Measurements from ENCODE around the gene TSPAN3.

TSPAN3 gene

GRCh38 chr15:77087213-77087612, 16.3 kb upstream of the TSPAN3 start:
- H3K9me3 ChIP-seq (ENCODE audit: control insufficient read depth in 1 of 2, low read length in 2 of 2), result no peaks in the 10 kb centered on the region
- H3K27me3 ChIP-seq (ENCODE audit: control insufficient read depth in 1 of 2, insufficient read depth in 2 of 2, low read length in 2 of 2), result no peaks in the 10 kb centered on the region
- no peak overlapping the region for H3K4me3 ChIP-seq (ENCODE audit: low read depth in 1 of 2, low read length in 2 of 2)
- no peak overlapping the region for H3K9ac ChIP-seq (ENCODE audit: low read depth in 1 of 2, low read length in 2 of 2)
- H3K4me1 ChIP-seq (ENCODE audit: control insufficient read depth in 1 of 2, insufficient read depth in 2 of 2, low read length in 2 of 2), result no peaks in the 10 kb centered on the region
- H3K36me3 ChIP-seq (ENCODE audit: control insufficient read depth in 1 of 2, insufficient read depth in 2 of 2, low read length in 2 of 2), result no peaks in the 10 kb centered on the region
- H3K27ac ChIP-seq (ENCODE audit: low read depth, low read length), result no peak overlapping the region

GRCh38 chr15:77085297-77085696, 14.4 kb upstream of the TSPAN3 start:
- no peak overlapping the region for H3K27ac ChIP-seq (ENCODE audit: low read depth, low read length)

DNA sequence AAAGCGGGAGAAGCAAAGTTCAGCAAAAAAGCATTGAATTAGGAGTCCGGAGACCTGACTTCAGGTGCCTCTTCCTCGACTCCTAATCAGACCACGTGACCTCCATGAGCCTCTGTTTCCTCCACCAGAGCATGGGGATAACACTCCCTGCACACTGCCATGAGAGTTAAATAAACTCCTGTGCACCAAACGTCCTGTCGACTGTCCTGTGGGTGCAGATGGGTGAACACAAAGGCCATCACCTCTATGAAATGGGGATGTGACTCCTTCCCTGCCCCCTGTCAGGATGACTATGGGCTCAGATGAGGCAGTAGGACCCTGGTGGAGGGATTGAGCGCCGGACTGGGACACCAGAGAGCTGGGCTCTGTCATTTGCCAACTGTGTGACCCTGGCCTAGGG, 13.5 kb upstream of the TSPAN3 start:
- Histone ChIP-seq H3K9ac (ENCODE audit: low read depth in 1 of 2, low read length in 2 of 2) (no peak overlapping the region), H3K27ac (ENCODE audit: low read depth, low read length) (no peak overlapping the region), H3K4me1 (ENCODE audit: control insufficient read depth in 1 of 2, insufficient read depth in 2 of 2, low read length in 2 of 2) (no peaks in the 10 kb centered on the region), H3K36me3 (ENCODE audit: control insufficient read depth in 1 of 2, insufficient read depth in 2 of 2, low read length in 2 of 2) (no peaks in the 10 kb centered on the region), H3K27me3 (ENCODE audit: control insufficient read depth in 1 of 2, insufficient read depth in 2 of 2, low read length in 2 of 2) (no peaks in the 10 kb centered on the region), H3K4me3 (ENCODE audit: low read depth in 1 of 2, low read length in 2 of 2) (peak overlapping the region in 1 of 2 donors; percentile 59), H3K9me3 (ENCODE audit: control insufficient read depth in 1 of 2, low read length in 2 of 2) (no peaks in the 10 kb centered on the region)

More at GRCh38 chr15:77085297-77085696, 14.4 kb upstream of the TSPAN3 start:
- H3K9me3 ChIP-seq (ENCODE audit: control insufficient read depth in 1 of 2, low read length in 2 of 2), result no peaks in the 10 kb centered on the region
- H3K9ac ChIP-seq (ENCODE audit: low read depth in 1 of 2, low read length in 2 of 2), result no peak overlapping the region
- H3K4me1 ChIP-seq (ENCODE audit: control insufficient read depth in 1 of 2, insufficient read depth in 2 of 2, low read length in 2 of 2), result no peaks in the 10 kb centered on the region
- H3K27me3 ChIP-seq (ENCODE audit: control insufficient read depth in 1 of 2, insufficient read depth in 2 of 2, low read length in 2 of 2), result no peaks in the 10 kb centered on the region
- H3K36me3 ChIP-seq (ENCODE audit: control insufficient read depth in 1 of 2, insufficient read depth in 2 of 2, low read length in 2 of 2), result no peaks in the 10 kb centered on the region
- H3K4me3 ChIP-seq (ENCODE audit: low read depth in 1 of 2, low read length in 2 of 2), result no peak overlapping the region

DNA sequence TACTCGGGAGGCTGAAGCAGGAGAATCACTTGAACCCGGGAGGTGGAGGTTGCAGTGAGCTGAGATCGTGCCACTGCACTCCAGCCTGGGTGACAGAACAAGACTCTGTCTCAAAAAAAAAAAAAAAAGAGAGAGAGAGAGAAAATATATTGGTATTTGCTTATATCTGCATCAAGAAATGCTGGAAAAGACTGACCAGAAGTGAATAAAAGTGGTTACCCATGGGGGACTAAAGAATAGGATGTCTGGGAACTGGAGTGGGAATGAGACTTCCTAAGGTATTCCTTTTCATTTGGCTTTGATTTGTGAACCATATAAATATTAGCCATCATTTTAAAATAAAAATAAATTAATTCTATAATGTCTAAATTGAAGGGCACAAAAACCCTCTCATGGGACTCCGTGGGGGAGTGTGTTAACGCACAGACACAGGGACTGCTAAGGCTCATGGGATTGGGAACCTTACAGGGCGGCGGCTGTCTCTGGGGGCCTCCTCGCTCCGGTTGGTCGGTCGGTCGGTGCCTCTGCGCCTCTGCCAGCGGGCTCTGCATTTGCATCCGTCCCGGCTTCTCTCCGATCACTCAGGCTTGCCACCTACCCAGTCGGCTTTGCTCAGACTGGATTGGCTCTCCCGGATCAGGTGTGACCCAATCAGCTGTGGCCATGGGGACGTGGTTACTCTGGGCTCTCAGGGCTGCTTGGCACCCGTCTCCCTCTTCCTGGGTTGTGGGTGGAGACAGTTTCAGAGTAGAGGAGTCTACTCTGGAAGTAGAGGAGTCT, 12.7 kb upstream of the TSPAN3 start:
- Histone ChIP-seq H3K4me3 (ENCODE audit: low read depth in 1 of 2, low read length in 2 of 2) (peak overlapping the region; percentile 59 to 61), H3K36me3 (ENCODE audit: control insufficient read depth in 1 of 2, insufficient read depth in 2 of 2, low read length in 2 of 2) (no peaks in the 10 kb centered on the region), H3K27ac (ENCODE audit: low read depth, low read length) (no peak overlapping the region), H3K9ac (ENCODE audit: low read depth in 1 of 2, low read length in 2 of 2) (peak overlapping the region in 1 of 2 donors; percentile 32), H3K4me1 (ENCODE audit: control insufficient read depth in 1 of 2, insufficient read depth in 2 of 2, low read length in 2 of 2) (no peaks in the 10 kb centered on the region), H3K27me3 (ENCODE audit: control insufficient read depth in 1 of 2, insufficient read depth in 2 of 2, low read length in 2 of 2) (no peaks in the 10 kb centered on the region), H3K9me3 (ENCODE audit: control insufficient read depth in 1 of 2, low read length in 2 of 2) (no peaks in the 10 kb centered on the region)

GRCh38 chr15:77081971-77082370, 11.1 kb upstream of the TSPAN3 start:
- H3K9me3 ChIP-seq (ENCODE audit: control insufficient read depth in 1 of 2, low read length in 2 of 2), result no peaks in the 10 kb centered on the region
- no peaks in the 10 kb centered on the region for H3K4me1 ChIP-seq (ENCODE audit: control insufficient read depth in 1 of 2, insufficient read depth in 2 of 2, low read length in 2 of 2)
- H3K27ac ChIP-seq (ENCODE audit: low read depth, low read length), result no peak overlapping the region
- no peaks in the 10 kb centered on the region for H3K36me3 ChIP-seq (ENCODE audit: control insufficient read depth in 1 of 2, insufficient read depth in 2 of 2, low read length in 2 of 2)
- no peaks in the 10 kb centered on the region for H3K27me3 ChIP-seq (ENCODE audit: control insufficient read depth in 1 of 2, insufficient read depth in 2 of 2, low read length in 2 of 2)
- no peak overlapping the region for H3K4me3 ChIP-seq (ENCODE audit: low read depth in 1 of 2, low read length in 2 of 2)
- H3K9ac ChIP-seq (ENCODE audit: low read depth in 1 of 2, low read length in 2 of 2), result no peak overlapping the region

GRCh38 chr15:77076323-77076915, 5.5 kb upstream of the TSPAN3 start:
- no peak overlapping the region for H3K4me3 ChIP-seq (ENCODE audit: low read depth in 1 of 2, low read length in 2 of 2)
- H3K36me3 ChIP-seq (ENCODE audit: control insufficient read depth in 1 of 2, insufficient read depth in 2 of 2, low read length in 2 of 2), result no peaks in the 10 kb centered on the region
- H3K9ac ChIP-seq (ENCODE audit: low read depth in 1 of 2, low read length in 2 of 2), result no peak overlapping the region
- H3K9me3 ChIP-seq (ENCODE audit: control insufficient read depth in 1 of 2, low read length in 2 of 2), result no peaks in the 10 kb centered on the region
- peaks cover 0 to 2% of the 10 kb centered on the region in 2 donors for H3K4me1 ChIP-seq (ENCODE audit: control insufficient read depth in 1 of 2, insufficient read depth in 2 of 2, low read length in 2 of 2)
- H3K27me3 ChIP-seq (ENCODE audit: control insufficient read depth in 1 of 2, insufficient read depth in 2 of 2, low read length in 2 of 2), result no peaks in the 10 kb centered on the region
- no peak overlapping the region for H3K27ac ChIP-seq (ENCODE audit: low read depth, low read length)

- Histone ChIP-seq H3K27me3 (ENCODE audit: control insufficient read depth in 1 of 2, insufficient read depth in 2 of 2, low read length in 2 of 2) (no peaks in the 10 kb centered on the region), H3K36me3 (ENCODE audit: control insufficient read depth in 1 of 2, insufficient read depth in 2 of 2, low read length in 2 of 2) (no peaks in the 10 kb centered on the region), H3K4me3 (ENCODE audit: low read depth in 1 of 2, low read length in 2 of 2) (no peak overlapping the region), H3K27ac (ENCODE audit: low read depth, low read length) (no peak overlapping the region), H3K9me3 (ENCODE audit: control insufficient read depth in 1 of 2, low read length in 2 of 2) (no peaks in the 10 kb centered on the region), H3K9ac (ENCODE audit: low read depth in 1 of 2, low read length in 2 of 2) (no peak overlapping the region), H3K4me1 (ENCODE audit: control insufficient read depth in 1 of 2, insufficient read depth in 2 of 2, low read length in 2 of 2) (peaks cover 0 to 6% of the 10 kb centered on the region in 2 donors)
Measured at GRCh38 chr15:77075528-77075927, 4.6 kb upstream of the TSPAN3 start.

GRCh38 chr15:77074350-77074749, 3.4 kb upstream of the TSPAN3 start:
- H3K9ac ChIP-seq (ENCODE audit: low read depth in 1 of 2, low read length in 2 of 2), result no peak overlapping the region
- H3K4me1 ChIP-seq (ENCODE audit: control insufficient read depth in 1 of 2, insufficient read depth in 2 of 2, low read length in 2 of 2), result peaks cover 6 to 8% of the 10 kb centered on the region in 2 donors
- no peaks in the 10 kb centered on the region for H3K36me3 ChIP-seq (ENCODE audit: control insufficient read depth in 1 of 2, insufficient read depth in 2 of 2, low read length in 2 of 2)
- H3K27ac ChIP-seq (ENCODE audit: low read depth, low read length), result no peak overlapping the region
- no peak overlapping the region for H3K4me3 ChIP-seq (ENCODE audit: low read depth in 1 of 2, low read length in 2 of 2)
- H3K27me3 ChIP-seq (ENCODE audit: control insufficient read depth in 1 of 2, insufficient read depth in 2 of 2, low read length in 2 of 2), result no peaks in the 10 kb centered on the region
- no peaks in the 10 kb centered on the region for H3K9me3 ChIP-seq (ENCODE audit: control insufficient read depth in 1 of 2, low read length in 2 of 2)

DNA sequence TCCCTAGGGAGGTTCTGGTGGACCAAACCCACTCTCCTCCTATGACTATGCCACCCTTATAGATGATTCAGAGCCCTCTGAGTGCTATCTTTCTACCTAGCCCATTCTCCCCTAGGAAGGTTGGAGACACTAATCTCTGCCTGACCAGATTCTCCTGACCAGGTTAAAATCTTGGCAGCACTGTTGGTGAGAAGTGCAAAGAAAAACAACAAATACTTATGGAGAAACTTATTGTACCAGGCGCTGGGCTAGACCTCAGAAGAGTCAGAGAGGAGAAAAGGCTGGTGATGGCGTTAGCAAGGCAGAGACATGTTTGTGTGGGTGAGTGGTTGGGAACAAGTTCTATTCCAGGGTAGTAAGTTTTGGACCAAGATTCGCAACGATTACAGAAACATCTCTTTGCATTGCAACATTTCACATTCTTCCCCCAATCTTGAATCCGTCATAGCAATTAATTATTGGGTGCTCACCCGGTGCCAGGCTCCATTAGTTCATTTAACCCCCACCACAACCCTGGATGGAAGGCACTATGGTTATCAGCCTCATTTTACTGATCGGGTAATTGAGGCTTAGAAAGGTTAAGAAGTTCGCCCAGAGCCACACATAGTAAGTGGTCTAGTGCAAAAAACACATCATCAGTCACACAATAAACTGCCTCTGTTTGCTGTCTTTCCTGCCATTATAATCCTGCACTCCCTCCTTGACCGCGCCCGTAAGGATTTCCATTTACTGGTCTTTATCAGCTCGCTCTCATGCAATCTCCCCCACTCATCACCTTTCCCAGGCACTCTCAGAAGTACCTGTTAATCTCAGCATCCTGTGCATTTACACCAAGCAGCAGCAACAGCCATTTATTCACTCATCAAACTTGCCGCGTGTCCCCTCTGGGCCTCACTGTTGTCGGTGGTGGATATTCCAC, 655 bp upstream of the TSPAN3 start:
- H3K4me3 ChIP-seq (ENCODE audit: low read depth in 1 of 2, low read length in 2 of 2), result peak overlapping the region in 1 of 2 donors; percentile 92
- H3K9ac ChIP-seq (ENCODE audit: low read depth in 1 of 2, low read length in 2 of 2), result peak overlapping the region in 1 of 2 donors; percentile 91

GRCh38 chr15:77070180-77070494, 772 bp downstream of the TSPAN3 start:
- Histone ChIP-seq H3K27me3 (ENCODE audit: control insufficient read depth in 1 of 2, insufficient read depth in 2 of 2, low read length in 2 of 2) (no peaks in the 10 kb centered on the region), H3K9ac (ENCODE audit: low read depth in 1 of 2, low read length in 2 of 2) (peak overlapping the region; percentile 83 to 91), H3K9me3 (ENCODE audit: control insufficient read depth in 1 of 2, low read length in 2 of 2) (no peaks in the 10 kb centered on the region), H3K4me3 (ENCODE audit: low read depth in 1 of 2, low read length in 2 of 2) (peak overlapping the region; percentile 81 to 92), H3K4me1 (ENCODE audit: control insufficient read depth in 1 of 2, insufficient read depth in 2 of 2, low read length in 2 of 2) (peaks cover 33 to 37% of the 10 kb centered on the region in 2 donors), H3K36me3 (ENCODE audit: control insufficient read depth in 1 of 2, insufficient read depth in 2 of 2, low read length in 2 of 2) (no peaks in the 10 kb centered on the region), H3K27ac (ENCODE audit: low read depth, low read length) (peak overlapping the region; percentile 85)

More for the DNA sequence above, 655 bp upstream of the TSPAN3 start:
- Histone ChIP-seq H3K9me3 (ENCODE audit: control insufficient read depth in 1 of 2, low read length in 2 of 2) (no peaks in the 10 kb centered on the region), H3K36me3 (ENCODE audit: control insufficient read depth in 1 of 2, insufficient read depth in 2 of 2, low read length in 2 of 2) (no peaks in the 10 kb centered on the region), H3K27ac (ENCODE audit: low read depth, low read length) (no peak overlapping the region), H3K4me1 (ENCODE audit: control insufficient read depth in 1 of 2, insufficient read depth in 2 of 2, low read length in 2 of 2) (peaks cover 20 to 29% of the 10 kb centered on the region in 2 donors), H3K27me3 (ENCODE audit: control insufficient read depth in 1 of 2, insufficient read depth in 2 of 2, low read length in 2 of 2) (no peaks in the 10 kb centered on the region)

All from duodenal mucosa (tissue), 2 donors.